B cell (primary cell): ENCODE measurements around the gene PAM. TPM values are rescaled to one million over a fixed set of nuclear protein-coding genes. Genes with fewer than 3 reads are reported as not detected.

Experiments used
- ATAC-seq: fragments of 200-7000 bp; cut with Tn5 transposase; one replicate; pipeline ENCODE4 v1.10.0; 2021; ENCODE audit warnings: low read depth, mild to moderate bottlenecking, moderate number of reproducible peaks, moderate library complexity
- CTCF ChIA-PET: fragments of 350-600 bp; sonication (Branson Sonifier 250); formaldehyde crosslinking; loops from one replicate; lab custom pipeline; 2021; ENCODE audit warnings: antibody characterized with exemption, inconsistent platforms; lab: Charles Lee
- POLR2A ChIA-PET: fragments of 350-600 bp; sonication (Branson Sonifier 250); formaldehyde crosslinking; loops from one replicate; lab custom pipeline; 2021; ENCODE audit warnings: antibody characterized with exemption; lab: Charles Lee
- DNase-seq: peaks from one replicate; pipeline ENCODE4 v3.0.0; 2013
- H2AFZ ChIP-seq: 2 replicates; pipeline ENCODE4 v1.6.1; 2012; ENCODE audit warnings: mild to moderate bottlenecking, low read depth, low read length; ENCODE audit not compliant: insufficient read depth, poor library complexity, severe bottlenecking
- H3K27ac ChIP-seq, 2 donors: 1 replicate in 1 of 2; 2 replicates in 1 of 2; pipeline ENCODE4 v1.5.1; 2012 to 2013; ENCODE audit warnings: low read length in 2 of 2, mild to moderate bottlenecking in 2 of 2, moderate library complexity in 1 of 2
- H3K27me3 ChIP-seq, 4 experiments: fragments of 200-600 bp in 1 of 4; sonication (generic) in 1 of 4; replicated peaks in 1 of 4; 1 replicate in 2 of 4; 2 replicates in 2 of 4; pipeline versions ENCODE4 v1.6.1 to v1.7.0; 2013 to 2016; ENCODE audit warnings: low read length in 3 of 4, mild to moderate bottlenecking in 2 of 4, mixed read lengths in 1 of 4, moderate library complexity in 1 of 4; ENCODE audit not compliant: insufficient read depth in 4 of 4, control insufficient read depth in 3 of 4; ENCODE audit errors: control extremely low read depth in 1 of 4
- H3K36me3 ChIP-seq, 2 experiments: replicated peaks in 1 of 2; 1 replicate in 1 of 2; 2 replicates in 1 of 2; pipeline versions ENCODE4 v1.6.1 to v1.7.1; 2013; ENCODE audit warnings: low read length in 1 of 2; ENCODE audit not compliant: insufficient read depth in 2 of 2, control insufficient read depth in 1 of 2; ENCODE audit errors: control extremely low read depth in 1 of 2, extremely low read depth in 1 of 2
- H3K4me1 ChIP-seq, 2 donors: fragments of 200-600 bp in 1 of 2; sonication (generic) in 1 of 2; 1 replicate in 1 of 2; 2 replicates in 1 of 2; pipeline versions ENCODE4 v1.5.1 to v1.6.1; 2013 to 2017; ENCODE audit warnings: low read length in 2 of 2; ENCODE audit not compliant: control insufficient read depth in 2 of 2, insufficient read depth in 2 of 2
- H3K4me2 ChIP-seq: replicated peaks from 2 replicates; pipeline ENCODE3; 2012; ENCODE audit warnings: mild to moderate bottlenecking, low read depth, low read length; ENCODE audit not compliant: poor library complexity, severe bottlenecking
- H3K4me3 ChIP-seq, 5 experiments: fragments of 200-600 bp in 1 of 5; sonication (generic) in 1 of 5; 1 replicate in 3 of 5; 2 replicates in 2 of 5; pipeline versions ENCODE4 v1.5.1 to v1.7.0; 2011 to 2016; ENCODE audit warnings: low read length in 4 of 5, mild to moderate bottlenecking in 4 of 5, low read depth in 2 of 5, control low read depth in 1 of 5, moderate library complexity in 1 of 5; ENCODE audit not compliant: insufficient read depth in 1 of 5; ENCODE audit errors: control extremely low read depth in 1 of 5, extremely low read depth in 1 of 5
- H3K79me2 ChIP-seq: fragments of 200-600 bp; sonication (generic); one replicate; pipeline ENCODE4 v1.6.0; 2016; ENCODE audit warnings: low read length; ENCODE audit not compliant: control insufficient read depth, insufficient read depth
- H3K9ac ChIP-seq: fragments of 200-600 bp; sonication (generic); 2 replicates; pipeline ENCODE4 v1.6.1; 2017; ENCODE audit warnings: mild to moderate bottlenecking, low read length, moderate library complexity
- H3K9me3 ChIP-seq, 3 donors: one replicate each; pipeline versions ENCODE4 v1.6.1 to v1.7.1; 2013; ENCODE audit warnings: low read length in 2 of 3; ENCODE audit not compliant: control insufficient read depth in 2 of 3, insufficient read depth in 1 of 3; ENCODE audit errors: control extremely low read depth in 1 of 3
- H4K20me1 ChIP-seq: 2 replicates; pipeline ENCODE4 v1.6.0; 2012; ENCODE audit warnings: mild to moderate bottlenecking, low read length; ENCODE audit not compliant: insufficient read depth, control insufficient read depth, poor library complexity, severe bottlenecking
- H3K27ac Mint-ChIP-seq: one replicate; pipeline ENCODE4 v1.8.0; 2021; ENCODE audit warnings: mixed read lengths
- H3K27me3 Mint-ChIP-seq: one replicate; pipeline ENCODE4 v1.8.0; 2021; ENCODE audit warnings: mixed read lengths
- H3K4me1 Mint-ChIP-seq: one replicate; pipeline ENCODE4 v1.8.0; 2021; ENCODE audit warnings: mixed read lengths
- H3K4me3 Mint-ChIP-seq: one replicate; pipeline ENCODE4 v1.8.0; 2021; ENCODE audit warnings: mixed read lengths
- H3K9me3 Mint-ChIP-seq: one replicate; pipeline ENCODE4 v1.8.0; 2022; ENCODE audit warnings: mixed read lengths; ENCODE audit not compliant: insufficient read depth
- CTCF ChIP-seq: fragments of 200-600 bp; IDR thresholded peaks from one replicate; pipeline ENCODE4 v1.8.0; 2022; ENCODE audit warnings: antibody characterized with exemption, mild to moderate bottlenecking
- EZH2 ChIP-seq: IDR thresholded peaks from 2 replicates; pipeline ENCODE4 v1.6.1; 2012; ENCODE audit warnings: borderline replicate concordance, low read depth, mild to moderate bottlenecking, moderate library complexity, low read length; ENCODE audit not compliant: insufficient read depth, poor library complexity, severe bottlenecking
- WGBS: methylation state at CpG from one replicate; pipeline ENCODE4 v1.1.5; 2013; ENCODE audit warnings: missing lambda C conversion rate; ENCODE audit not compliant: insufficient coverage; 5-methylcytosine and 5-hydroxymethylcytosine counted together
- intact Hi-C: fragments of 100-400 bp; cut with micrococcal nuclease; formaldehyde crosslinking; loops from one replicate; pipeline ENCODE4 v1.10.0; 2022
- polyA plus RNA-seq: library from polyadenylated mRNA; depleted of rRNA; stranded (reverse); fragments of >200 nt; gene quantifications from 2 replicates; pipeline ENCODE4 v1.2.3, GENCODE V29; 2012
- total RNA-seq, 2 donors: library from RNA; stranded (reverse); fragments of 120-200 nt in 1 of 2; gene quantifications; 1 replicate in 1 of 2; 2 replicates in 1 of 2; pipeline versions ENCODE4 v1.2.3 to v1.2.4, GENCODE V29; 2013 to 2022

Gene PAM
- total and polyA plus RNA-seq, 2 donors (not counting 1 experiment from before 2014, with no cell fraction given): 1.00 to 34.8 TPM

- Mint-ChIP-seq H3K27me3 (peaks cover 4% of the 10 kb centered on the region), H3K4me3 (no peak overlapping the region), H3K27ac (no peak overlapping the region), H3K4me1 (no peaks in the 10 kb centered on the region), H3K9me3 (no peaks in the 10 kb centered on the region)
- Histone ChIP-seq H3K4me2 (no peak overlapping the region), H2AFZ (no peak overlapping the region), H3K4me3 (no peak overlapping the region), H3K36me3 (no peaks in the 10 kb centered on the region), H3K9ac (no peak overlapping the region), H3K27ac (no peak overlapping the region), H3K4me1 (no peaks in the 10 kb centered on the region), H3K79me2 (no peaks in the 10 kb centered on the region), H3K27me3 (peaks cover 0 to 4% (median 0%) of the 10 kb centered on the region in 4 experiments), H3K9me3 (no peaks in the 10 kb centered on the region), H4K20me1 (no peaks in the 10 kb centered on the region)
- POLR2A ChIA-PET: no interaction called here
- TF ChIP-seq EZH2 (no peak), CTCF (no peak)
- intact Hi-C loops: no loop called here
- no CpG with 5 or more reads among the region's 2 CpGs for WGBS
- DNase-seq (no peak), ATAC-seq (no peak)
- CTCF ChIA-PET: no interaction called here
Measured at GRCh38 chr5:102830241-102830640, 75.1 kb downstream of the PAM start.

- H3K9me3 Mint-ChIP-seq: no peaks in the 10 kb centered on the region
- H3K27me3 ChIP-seq: peaks cover 0 to 4% (median 0%) of the 10 kb centered on the region in 4 experiments
Measured at GRCh38 chr5:102832445-102832844, 77.3 kb downstream of the PAM start.

More at GRCh38 chr5:102832445-102832844, 77.3 kb downstream of the PAM start:
- Mint-ChIP-seq H3K4me3 (no peak overlapping the region), H3K27ac (no peak overlapping the region), H3K4me1 (no peaks in the 10 kb centered on the region), H3K27me3 (peaks cover 4% of the 10 kb centered on the region)
- no peak for DNase-seq
- ChIA-PET POLR2A (no interaction called here), CTCF (no interaction called here)
- H3K9me3 ChIP-seq: no peaks in the 10 kb centered on the region
- H3K4me2 ChIP-seq: no peak overlapping the region
- TF ChIP-seq EZH2 (no peak), CTCF (no peak)
- no peak for ATAC-seq
- intact Hi-C loops: no loop called here
- no peaks in the 10 kb centered on the region for H3K79me2 ChIP-seq
- H3K9ac ChIP-seq: no peak overlapping the region
- H3K4me3 ChIP-seq: no peak overlapping the region
- H4K20me1 ChIP-seq: no peaks in the 10 kb centered on the region
- H3K36me3 ChIP-seq: no peaks in the 10 kb centered on the region
- H3K4me1 ChIP-seq: no peaks in the 10 kb centered on the region
- no peak overlapping the region for H2AFZ ChIP-seq
- no peak overlapping the region for H3K27ac ChIP-seq
